Measurements from ENCODE around the gene NOSTRIN.

- TF ChIP-seq SUZ12 (IDR thresholded peaks at IDR 0.05; ENCODE audit: extremely low read depth, insufficient read depth, insufficient read length) (no peak), ZNF274 (IDR thresholded peaks at IDR 0.05; ENCODE audit: low read depth, low read length) (no peak), YY1 (IDR thresholded peaks at IDR 0.05; ENCODE audit: insufficient read depth, insufficient read length) (no peak)
These were observed 48.4 kb downstream of the NOSTRIN start for GRCh38 chr2:168850846-168851245.

All from NT2/D1 (cell line).